Endothelial cell of umbilical vein (primary cell): ENCODE data around the gene SCTR. TPM values are rescaled to one million over a fixed set of nuclear protein-coding genes. Genes with fewer than 3 reads are reported as not detected.

Experiments used
- BruUV-seq: library from RNA; stranded (reverse); fragments of 400-500 nt; replicated peaks from 2 replicates; lab custom pipeline; 2021; lab: Mats Ljungman, UMichigan
- CTCF ChIA-PET: fragments of 300-600, 350-600 bp; sonication (Branson Sonifier 250); formaldehyde crosslinking; loops from one replicate; lab custom pipeline; 2021; ENCODE audit warnings: antibody characterized with exemption, inconsistent platforms; lab: Charles Lee
- POLR2A ChIA-PET: fragments of 300-600, 350-600 bp; sonication (Branson Sonifier 250); formaldehyde crosslinking; loops from one replicate; lab custom pipeline; 2021; ENCODE audit warnings: antibody characterized with exemption, inconsistent platforms; lab: Charles Lee
- DNase-seq: peaks from one replicate; pipeline ENCODE4 v3.0.0-alpha.2; 2011; ENCODE audit warnings: low read depth, low spot score
- FAIRE-seq: peaks from 2 replicates; lab custom pipeline; 2011; peaks lifted over from hg19 to GRCh38; lab: Jason Lieb, UNC
- H2AFZ ChIP-seq: 2 replicates; pipeline ENCODE4 v1.6.0; 2012; ENCODE audit warnings: low read depth, low read length, control low read depth, inconsistent platforms
- H3K27ac ChIP-seq: 2 replicates; pipeline ENCODE4 v1.5.1; 2011; ENCODE audit warnings: low read depth, mild to moderate bottlenecking, control low read depth, low read length, moderate library complexity; ENCODE audit not compliant: insufficient read depth
- H3K27me3 ChIP-seq, 2 experiments: 2 replicates each; pipeline versions ENCODE4 v1.6.0 to v1.6.1; 2011; ENCODE audit warnings: low read length in 2 of 2, mixed read lengths in 1 of 2; ENCODE audit not compliant: control insufficient read depth in 2 of 2, insufficient read depth in 2 of 2
- H3K36me3 ChIP-seq, 2 experiments: 2 replicates in 1 of 2; 3 replicates in 1 of 2; pipeline ENCODE4 v1.5.1; 2011; ENCODE audit warnings: low read length in 2 of 2, mild to moderate bottlenecking in 1 of 2, moderate library complexity in 1 of 2; ENCODE audit not compliant: control insufficient read depth in 2 of 2, insufficient read depth in 2 of 2; ENCODE audit errors: extremely low read depth in 1 of 2
- H3K4me1 ChIP-seq: 3 replicates; pipeline ENCODE4 v1.5.1; 2011; ENCODE audit warnings: mild to moderate bottlenecking, low read length; ENCODE audit not compliant: control insufficient read depth, insufficient read depth; ENCODE audit errors: extremely low read depth
- H3K4me2 ChIP-seq: 2 replicates; pipeline ENCODE4 v1.6.1; 2011; ENCODE audit warnings: low read length, control low read depth, mixed read lengths; ENCODE audit not compliant: insufficient read depth
- H3K4me3 ChIP-seq, 3 experiments: fragments of 200-600 bp in 1 of 3; sonication (generic), shearing (Covaris generic) in 1 of 3; replicated peaks in 1 of 3; 2 replicates each; pipeline ENCODE4 v1.5.1; 2011 to 2016; ENCODE audit warnings: control low read depth in 3 of 3, low read length in 3 of 3, mild to moderate bottlenecking in 2 of 3, inconsistent platforms in 1 of 3, low read depth in 1 of 3, moderate library complexity in 1 of 3; ENCODE audit not compliant: insufficient read depth in 1 of 3
- H3K79me2 ChIP-seq: 2 replicates; pipeline ENCODE4 v1.6.0; 2012; ENCODE audit warnings: low read length, inconsistent platforms; ENCODE audit not compliant: control insufficient read depth, insufficient read depth
- H3K9ac ChIP-seq: replicated peaks from 2 replicates; pipeline ENCODE3; 2011; ENCODE audit warnings: low read length, control low read depth; ENCODE audit not compliant: insufficient read depth; ENCODE audit errors: extremely low read depth
- H3K9me1 ChIP-seq: replicated peaks from 3 replicates; pipeline ENCODE4 v1.6.0; 2011; ENCODE audit warnings: mild to moderate bottlenecking, low read length; ENCODE audit not compliant: control insufficient read depth, insufficient read depth; ENCODE audit errors: extremely low read depth
- H3K9me3 ChIP-seq: replicated peaks from 2 replicates; pipeline ENCODE4 v1.5.1; 2012; ENCODE audit warnings: low read length, inconsistent platforms; ENCODE audit not compliant: control insufficient read depth, insufficient read depth
- H4K20me1 ChIP-seq: replicated peaks from 2 replicates; pipeline ENCODE3; 2011; ENCODE audit warnings: mild to moderate bottlenecking, low read length; ENCODE audit not compliant: control insufficient read depth, insufficient read depth; ENCODE audit errors: extremely low read depth
- EZH2 ChIP-seq: IDR thresholded peaks from 2 replicates; pipeline ENCODE4 v1.6.1; 2012; ENCODE audit warnings: borderline replicate concordance, low read depth, mild to moderate bottlenecking, moderate library complexity, low read length, inconsistent platforms; ENCODE audit not compliant: severe bottlenecking
- FOS ChIP-seq: IDR thresholded peaks from 2 replicates; pipeline ENCODE4 v1.6.1; 2011; ENCODE audit warnings: mild to moderate bottlenecking, low read length, moderate library complexity, borderline replicate concordance; ENCODE audit not compliant: insufficient read depth
- GATA2 ChIP-seq: IDR thresholded peaks from 2 replicates; pipeline ENCODE4 v1.7.0; 2011; ENCODE audit warnings: low read depth, mild to moderate bottlenecking, moderate library complexity, mixed read lengths, low read length; ENCODE audit not compliant: insufficient read length, insufficient read depth
- JUN ChIP-seq: IDR thresholded peaks from 2 replicates; pipeline ENCODE4 v1.6.1; 2011; ENCODE audit warnings: borderline replicate concordance, low read depth; ENCODE audit not compliant: insufficient read length, insufficient read depth
- MYC ChIP-seq: IDR thresholded peaks from one replicate; pipeline ENCODE4 v1.6.1; 2011; ENCODE audit warnings: mild to moderate bottlenecking, low read depth, low read length
- POLR2A ChIP-seq: IDR thresholded peaks from 2 replicates; pipeline ENCODE4 v1.6.1; 2012; ENCODE audit warnings: low read depth, mild to moderate bottlenecking, control low read depth, low read length
- POLR2AphosphoS5 ChIP-seq: IDR thresholded peaks from 2 replicates; pipeline ENCODE4 v1.6.1; 2012; ENCODE audit warnings: low read depth, mild to moderate bottlenecking, control low read depth, low read length, moderate library complexity; ENCODE audit not compliant: insufficient read depth
- dilution Hi-C: fragments of 300-500 bp; cut with MboI; formaldehyde crosslinking; loops from one replicate; pipeline ENCODE4 v1.15.0; 2019; ENCODE audit warnings: low sequenced_read_pairs; ENCODE audit not compliant: extremely low pct_ligation_motif_present
- intact Hi-C: fragments of 100-400 bp; cut with micrococcal nuclease; formaldehyde crosslinking; loops from one replicate; pipeline ENCODE4 v1.10.0; 2022
- polyA plus RNA-seq, 4 experiments: library from polyadenylated mRNA; depleted of rRNA in 3 of 4; stranded (reverse) in 3 of 4; unstranded in 1 of 4; fragments of >200 nt; gene quantifications; 2 replicates each; pipeline versions ENCODE4 v1.2.1 to v1.2.3, GENCODE V29; 2011 to 2012; ENCODE audit warnings: missing spikeins in 1 of 4
- total RNA-seq: library from RNA; stranded (reverse); gene quantifications from 2 replicates; pipeline ENCODE4 v1.2.3, GENCODE V29; 2021
- TF ChIP-seq, protein P1 (sequence below): IDR thresholded peaks from 2 replicates; pipeline ENCODE4 v1.6.1; 2011; ENCODE audit not compliant: insufficient read depth, insufficient read length
- TF ChIP-seq, protein P2 (sequence below), 2 donors: IDR thresholded peaks; 1 replicate in 1 of 2; 2 replicates in 1 of 2; pipeline ENCODE4 v1.5.1; 2011; ENCODE audit warnings: low read length in 2 of 2, mild to moderate bottlenecking in 2 of 2, moderate library complexity in 2 of 2, control low read depth in 1 of 2, inconsistent platforms in 1 of 2, low read depth in 1 of 2; ENCODE audit not compliant: insufficient read depth in 1 of 2; ENCODE audit errors: extremely low read depth in 1 of 2

The SCTR gene
- total and polyA plus RNA-seq, 2 donors (not counting 3 experiments of a cell fraction or from before 2014, with no cell fraction given) = not detected

GRCh38 chr2:119419803-119420508, 104.3 kb downstream of the SCTR start:
- BruUV-seq = no TSS peak
- POLR2A ChIA-PET = no interaction called here
- TF ChIP-seq POLR2A = no peak
- no peak for TF ChIP-seq GATA2
- no peak for TF ChIP-seq MYC
- TF ChIP-seq EZH2 = no peak
- no peak for TF ChIP-seq JUN
- TF ChIP-seq, protein P1, sequence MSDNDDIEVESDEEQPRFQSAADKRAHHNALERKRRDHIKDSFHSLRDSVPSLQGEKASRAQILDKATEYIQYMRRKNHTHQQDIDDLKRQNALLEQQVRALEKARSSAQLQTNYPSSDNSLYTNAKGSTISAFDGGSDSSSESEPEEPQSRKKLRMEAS = no peak
- no peak for TF ChIP-seq FOS
- no peak overlapping the region for H3K9ac ChIP-seq
- H3K27ac ChIP-seq = no peak overlapping the region
- no peak overlapping the region for H3K4me2 ChIP-seq
- peaks cover 25 to 29% of the 10 kb centered on the region in 2 experiments for H3K27me3 ChIP-seq
- FAIRE-seq = no peak
- H3K4me1 ChIP-seq = no peaks in the 10 kb centered on the region
- H3K9me3 ChIP-seq = no peaks in the 10 kb centered on the region
- H2AFZ ChIP-seq = no peak overlapping the region
- CTCF ChIA-PET = interaction anchor here (1.4 kb wide), 1 partner anchor 56 kb away, joined by 5 read pairs; no protein-coding TSS in a partner anchor
- no peaks in the 10 kb centered on the region for H4K20me1 ChIP-seq
- no peak overlapping the region for H3K4me3 ChIP-seq
- DNase-seq = no peak
- no peaks in the 10 kb centered on the region for H3K36me3 ChIP-seq
- H3K9me1 ChIP-seq = no peaks in the 10 kb centered on the region
- dilution Hi-C loops (no loop called here), intact Hi-C loops (no loop called here)
- H3K79me2 ChIP-seq = no peaks in the 10 kb centered on the region

- intact Hi-C loops (no loop called here), dilution Hi-C loops (no loop called here)
- ChIA-PET POLR2A (no interaction called here), CTCF (no interaction called here)
- no TSS peak for BruUV-seq
- no peak for FAIRE-seq
- Histone ChIP-seq H2AFZ (no peak overlapping the region), H3K79me2 (no peaks in the 10 kb centered on the region), H3K4me1 (no peaks in the 10 kb centered on the region), H3K9ac (no peak overlapping the region), H4K20me1 (no peaks in the 10 kb centered on the region), H3K9me3 (no peaks in the 10 kb centered on the region), H3K36me3 (no peaks in the 10 kb centered on the region), H3K9me1 (no peaks in the 10 kb centered on the region), H3K4me2 (no peak overlapping the region), H3K27me3 (peaks cover 26 to 27% of the 10 kb centered on the region in 2 experiments), H3K27ac (no peak overlapping the region), H3K4me3 (no peak overlapping the region)
- no peak for DNase-seq
- TF ChIP-seq EZH2 (no peak), GATA2 (no peak), MYC (no peak), POLR2AphosphoS5 (no peak), POLR2A (no peak), JUN (no peak), FOS (no peak)
- TF ChIP-seq, protein P2, sequence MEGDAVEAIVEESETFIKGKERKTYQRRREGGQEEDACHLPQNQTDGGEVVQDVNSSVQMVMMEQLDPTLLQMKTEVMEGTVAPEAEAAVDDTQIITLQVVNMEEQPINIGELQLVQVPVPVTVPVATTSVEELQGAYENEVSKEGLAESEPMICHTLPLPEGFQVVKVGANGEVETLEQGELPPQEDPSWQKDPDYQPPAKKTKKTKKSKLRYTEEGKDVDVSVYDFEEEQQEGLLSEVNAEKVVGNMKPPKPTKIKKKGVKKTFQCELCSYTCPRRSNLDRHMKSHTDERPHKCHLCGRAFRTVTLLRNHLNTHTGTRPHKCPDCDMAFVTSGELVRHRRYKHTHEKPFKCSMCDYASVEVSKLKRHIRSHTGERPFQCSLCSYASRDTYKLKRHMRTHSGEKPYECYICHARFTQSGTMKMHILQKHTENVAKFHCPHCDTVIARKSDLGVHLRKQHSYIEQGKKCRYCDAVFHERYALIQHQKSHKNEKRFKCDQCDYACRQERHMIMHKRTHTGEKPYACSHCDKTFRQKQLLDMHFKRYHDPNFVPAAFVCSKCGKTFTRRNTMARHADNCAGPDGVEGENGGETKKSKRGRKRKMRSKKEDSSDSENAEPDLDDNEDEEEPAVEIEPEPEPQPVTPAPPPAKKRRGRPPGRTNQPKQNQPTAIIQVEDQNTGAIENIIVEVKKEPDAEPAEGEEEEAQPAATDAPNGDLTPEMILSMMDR (IDR thresholded peaks at IDR 0.05; ENCODE audit: extremely low read depth in 1 of 2, insufficient read depth in 1 of 2, low read depth in 1 of 2, low read length in 2 of 2) = no peak
- TF ChIP-seq, protein P1 = no peak
Observed at GRCh38 chr2:119419065-119419464, 105.2 kb downstream of the SCTR start.
